ENCODE data around the gene TUBB2B.

DNA sequence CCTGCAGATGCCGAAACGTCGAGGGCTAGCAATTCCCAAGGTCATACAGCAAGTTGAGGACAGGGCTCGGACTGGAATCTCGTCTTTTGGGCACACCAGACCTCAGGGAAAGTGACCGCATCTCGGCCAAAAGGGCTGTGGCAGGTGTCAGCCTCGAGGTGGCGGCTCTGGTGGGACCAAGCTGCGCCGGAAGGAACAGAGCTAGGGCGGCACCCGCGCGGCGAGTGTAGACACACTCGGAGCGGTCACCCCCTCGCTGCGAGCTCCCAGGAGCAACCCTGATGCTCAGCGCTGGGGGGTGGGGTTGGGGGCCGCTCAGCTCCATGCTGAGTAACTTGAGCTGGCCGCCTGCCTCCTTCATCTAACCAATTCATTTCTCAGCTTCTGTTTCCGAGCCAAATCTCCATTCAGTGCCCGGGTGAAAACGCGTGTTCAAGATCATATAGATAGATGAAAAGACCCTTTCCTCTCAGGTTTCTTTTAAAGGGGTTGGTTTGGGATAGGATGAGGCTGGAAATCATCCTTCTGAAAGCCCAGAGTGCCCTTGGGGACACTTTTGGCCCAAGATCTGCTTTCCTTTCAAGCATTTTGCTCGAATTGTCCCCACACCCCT is 2.2 kb upstream of the TUBB2B start:
- TF ChIP-seq POLR2AphosphoS5 (IDR thresholded peaks at IDR 0.05), result no peak
- TF ChIP-seq EP300 (IDR thresholded peaks at IDR 0.05), result no peak
- TF ChIP-seq, protein P1, sequence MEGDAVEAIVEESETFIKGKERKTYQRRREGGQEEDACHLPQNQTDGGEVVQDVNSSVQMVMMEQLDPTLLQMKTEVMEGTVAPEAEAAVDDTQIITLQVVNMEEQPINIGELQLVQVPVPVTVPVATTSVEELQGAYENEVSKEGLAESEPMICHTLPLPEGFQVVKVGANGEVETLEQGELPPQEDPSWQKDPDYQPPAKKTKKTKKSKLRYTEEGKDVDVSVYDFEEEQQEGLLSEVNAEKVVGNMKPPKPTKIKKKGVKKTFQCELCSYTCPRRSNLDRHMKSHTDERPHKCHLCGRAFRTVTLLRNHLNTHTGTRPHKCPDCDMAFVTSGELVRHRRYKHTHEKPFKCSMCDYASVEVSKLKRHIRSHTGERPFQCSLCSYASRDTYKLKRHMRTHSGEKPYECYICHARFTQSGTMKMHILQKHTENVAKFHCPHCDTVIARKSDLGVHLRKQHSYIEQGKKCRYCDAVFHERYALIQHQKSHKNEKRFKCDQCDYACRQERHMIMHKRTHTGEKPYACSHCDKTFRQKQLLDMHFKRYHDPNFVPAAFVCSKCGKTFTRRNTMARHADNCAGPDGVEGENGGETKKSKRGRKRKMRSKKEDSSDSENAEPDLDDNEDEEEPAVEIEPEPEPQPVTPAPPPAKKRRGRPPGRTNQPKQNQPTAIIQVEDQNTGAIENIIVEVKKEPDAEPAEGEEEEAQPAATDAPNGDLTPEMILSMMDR (IDR thresholded peaks at IDR 0.05), result no peak

All from suprapubic skin (tissue), 4 donors.